ENCODE data around the gene ACSM5.
"Not testable (repeated sequence)": the region's sequence is repeated elsewhere in the genome, so short reads cannot be mapped to it uniquely, and the experiment has no call there.

Gene ACSM5

DNA sequence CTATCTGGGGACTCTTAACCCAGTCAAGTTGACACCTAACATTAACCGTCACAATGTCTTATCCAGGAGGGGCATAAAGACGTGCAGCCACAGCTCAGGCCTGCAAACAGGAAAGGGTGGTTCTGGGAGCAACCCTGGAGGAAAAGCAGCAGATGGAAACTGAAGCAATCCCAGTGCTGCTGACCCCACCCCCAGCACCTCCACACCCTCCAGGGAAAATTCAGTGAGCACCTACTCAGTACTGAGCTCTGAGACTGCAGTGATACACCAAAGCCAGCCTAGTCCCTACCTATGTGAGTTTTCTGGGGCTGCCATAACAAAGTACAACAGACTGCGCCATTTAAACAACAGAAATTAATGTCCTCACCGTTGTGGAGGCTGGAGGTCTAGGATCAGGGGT lies 32.5 kb downstream of the ACSM5 start:
- in situ Hi-C loops (cut with HindIII; ENCODE audit: low sequenced_read_pairs): not testable (repeated sequence)

DNA sequence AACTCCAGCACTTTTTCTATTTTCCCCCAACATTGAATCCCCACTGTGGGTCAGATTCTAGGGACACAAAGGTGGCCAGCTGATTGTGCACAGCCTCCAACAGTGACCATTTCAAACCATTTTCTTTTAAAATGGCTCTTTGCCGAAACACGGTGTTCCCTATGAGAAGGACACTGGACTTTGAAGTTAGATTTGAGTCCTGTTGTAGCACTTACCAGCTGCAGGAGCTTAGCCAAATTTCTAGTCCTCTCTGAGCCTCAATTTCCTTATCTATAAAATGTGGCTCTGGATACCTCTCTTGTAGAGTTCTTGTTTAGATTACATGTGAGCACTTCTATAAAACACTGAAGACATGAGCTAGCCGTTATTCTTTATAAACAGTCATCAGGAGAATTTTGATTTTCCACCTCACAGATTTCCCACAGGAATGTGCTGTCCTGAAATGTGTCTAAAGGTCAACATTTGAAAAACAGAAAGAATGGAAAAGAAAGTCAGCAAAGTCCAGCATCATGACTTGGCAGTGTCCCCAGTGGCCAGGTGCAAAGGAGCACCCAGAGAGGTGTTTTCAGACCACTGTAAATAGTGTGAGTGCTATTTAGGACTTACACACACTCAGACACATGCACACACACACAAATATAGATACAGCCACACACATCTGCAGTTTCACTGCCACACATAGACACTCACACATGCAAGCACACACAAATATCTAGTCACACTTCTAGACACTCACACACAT lies 37.5 kb downstream of the ACSM5 start:
- in situ Hi-C loops (cut with HindIII; ENCODE audit: low sequenced_read_pairs): not testable (repeated sequence)

DNA sequence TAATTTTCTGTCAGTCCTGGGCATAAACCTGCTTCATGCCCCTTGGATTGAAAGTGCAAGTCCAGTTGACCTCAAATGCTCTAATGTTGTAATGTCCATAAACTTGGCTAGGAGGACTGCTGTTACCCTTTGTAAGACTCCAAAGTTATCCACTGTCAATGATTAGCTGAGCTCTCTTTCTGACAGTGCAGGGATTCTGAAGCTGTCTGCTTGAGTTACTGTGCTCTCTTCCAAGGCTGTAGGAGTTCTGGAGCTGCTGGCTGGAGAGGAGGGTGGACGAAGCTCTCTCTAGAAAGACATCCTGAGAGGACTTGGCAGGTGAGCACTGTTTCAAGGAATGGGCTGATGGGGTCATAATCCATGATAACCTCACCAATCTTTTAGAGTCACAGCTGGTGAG lies 42.0 kb downstream of the ACSM5 start, which contains the start of gene ACSM2A:
Gene ACSM2A (plus strand): TSS at position 158 of the 400 bp plus-strand sequence. CDS start 8,594 bp downstream, outside the sequence.
- in situ Hi-C loops (cut with HindIII; ENCODE audit: low sequenced_read_pairs): not testable (repeated sequence)

DNA sequence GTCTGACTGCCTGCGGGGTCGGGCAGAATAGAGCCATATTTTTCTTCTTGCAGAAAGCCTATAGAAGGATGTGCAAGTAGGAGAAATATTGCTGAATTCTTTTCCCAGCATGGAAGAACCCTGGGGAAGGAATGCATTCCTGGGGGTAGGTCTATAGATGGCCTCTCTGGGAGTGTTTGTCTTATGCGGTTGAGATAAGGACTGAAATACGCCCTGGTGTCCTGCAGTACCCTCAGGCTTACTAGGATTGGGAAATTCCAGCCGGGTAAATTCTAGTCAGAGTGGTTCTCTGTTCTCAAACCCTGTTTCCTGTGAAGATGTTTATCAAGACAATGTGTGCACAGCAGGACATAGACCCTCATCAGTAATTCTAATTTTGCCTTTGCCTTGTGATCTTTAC lies 44.3 kb downstream of the ACSM5 start:
- in situ Hi-C loops (cut with HindIII; ENCODE audit: low sequenced_read_pairs): not testable (repeated sequence)

DNA sequence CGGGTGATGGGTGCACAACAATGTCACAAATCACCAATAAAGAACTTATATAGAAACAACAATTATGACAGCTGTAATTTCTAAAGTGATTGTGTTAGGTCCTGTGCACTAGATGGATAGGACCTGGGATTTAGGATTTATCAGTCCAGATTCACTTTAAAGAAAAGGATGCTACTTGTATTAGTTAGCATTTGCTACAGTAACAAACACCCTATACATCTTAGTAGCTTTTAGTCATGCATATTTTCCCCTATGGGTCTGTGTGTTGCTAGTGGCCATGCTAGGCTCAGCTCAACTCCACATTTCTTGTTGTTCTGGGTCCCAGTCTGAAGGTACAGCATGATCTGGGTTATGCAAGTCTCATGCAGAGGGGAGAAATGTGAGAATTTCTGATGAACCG lies 49.9 kb downstream of the ACSM5 start:
- in situ Hi-C loops (cut with HindIII; ENCODE audit: low sequenced_read_pairs): not testable (repeated sequence)

DNA sequence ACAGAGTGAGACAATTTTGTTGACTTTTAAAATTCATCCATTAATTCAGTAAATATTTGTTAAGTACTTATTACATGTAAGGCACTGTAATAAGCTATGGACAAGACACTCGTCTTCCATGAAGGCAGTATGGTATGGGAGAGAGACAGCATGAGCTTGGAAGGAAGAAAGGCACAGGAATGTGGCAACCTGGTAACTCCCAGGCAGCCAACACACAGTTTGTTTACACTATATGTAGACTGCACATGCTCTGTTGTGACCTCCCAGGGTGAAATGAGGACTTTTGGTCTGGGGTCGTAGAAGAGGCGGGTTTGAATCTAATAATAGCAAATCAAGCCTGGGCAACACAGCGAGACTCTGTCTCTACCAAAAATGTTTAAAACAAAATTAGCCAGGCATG lies 51.0 kb downstream of the ACSM5 start:
- in situ Hi-C loops (cut with HindIII; ENCODE audit: low sequenced_read_pairs): not testable (repeated sequence)

DNA sequence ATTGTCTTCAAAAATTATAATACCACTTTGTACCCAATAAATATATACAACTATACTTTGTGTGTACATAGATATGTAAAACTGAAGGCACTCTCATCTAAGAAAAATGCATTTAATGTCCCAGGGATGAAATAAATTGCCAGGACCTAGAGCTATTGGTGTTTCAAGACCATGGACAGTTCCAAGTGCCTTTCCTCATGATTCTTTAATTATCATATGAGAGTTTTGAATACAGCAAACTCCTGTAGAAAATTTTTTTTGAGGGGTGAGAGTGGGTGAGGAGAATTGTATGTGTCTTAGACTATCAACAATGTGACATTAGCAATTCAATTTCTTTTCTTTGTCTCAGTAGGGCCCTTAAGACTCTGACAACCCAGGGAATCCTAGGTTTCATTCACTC lies 59.6 kb downstream of the ACSM5 start:
- in situ Hi-C loops (cut with HindIII; ENCODE audit: low sequenced_read_pairs): not testable (repeated sequence)

DNA sequence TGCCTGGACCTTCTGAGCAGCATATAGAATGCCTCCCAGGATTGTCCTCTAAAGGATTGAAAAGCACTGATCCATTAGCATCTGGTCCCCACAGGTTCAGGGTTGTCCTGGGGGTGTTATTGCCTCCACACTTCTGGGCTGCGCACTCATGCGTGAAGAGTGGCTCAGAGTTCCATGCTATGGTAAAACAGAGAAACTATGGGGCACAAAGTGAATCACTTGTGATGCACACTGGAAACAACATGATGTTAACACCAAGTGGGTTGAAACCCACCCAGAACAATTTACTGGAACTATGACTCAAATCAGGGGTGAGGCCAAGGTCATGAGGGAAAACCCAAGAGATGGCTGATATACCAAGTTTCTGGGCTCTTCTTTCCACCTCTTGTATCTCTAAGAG lies 60.6 kb downstream of the ACSM5 start:
- in situ Hi-C loops (cut with HindIII; ENCODE audit: low sequenced_read_pairs): not testable (repeated sequence)

DNA sequence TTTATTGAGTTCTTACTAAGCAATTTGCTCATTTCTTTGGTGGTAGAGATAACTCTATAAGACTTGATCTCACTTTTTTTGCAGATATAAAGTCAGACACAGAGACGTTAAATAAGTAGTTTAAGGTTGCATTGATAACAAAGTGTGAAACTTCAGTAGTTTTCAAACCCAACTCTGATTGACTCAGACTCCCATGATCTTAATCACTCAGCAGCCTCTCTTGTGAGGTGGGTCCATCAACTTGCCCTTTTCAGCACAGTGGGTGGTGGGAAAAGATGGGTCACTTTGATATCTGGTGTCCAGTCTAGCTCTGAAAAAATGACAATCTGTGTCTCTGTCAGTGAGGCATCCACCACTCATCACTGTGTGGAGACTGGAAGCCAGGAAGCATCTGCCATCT lies 61.4 kb downstream of the ACSM5 start:
- in situ Hi-C loops (cut with HindIII; ENCODE audit: low sequenced_read_pairs): not testable (repeated sequence)

DNA sequence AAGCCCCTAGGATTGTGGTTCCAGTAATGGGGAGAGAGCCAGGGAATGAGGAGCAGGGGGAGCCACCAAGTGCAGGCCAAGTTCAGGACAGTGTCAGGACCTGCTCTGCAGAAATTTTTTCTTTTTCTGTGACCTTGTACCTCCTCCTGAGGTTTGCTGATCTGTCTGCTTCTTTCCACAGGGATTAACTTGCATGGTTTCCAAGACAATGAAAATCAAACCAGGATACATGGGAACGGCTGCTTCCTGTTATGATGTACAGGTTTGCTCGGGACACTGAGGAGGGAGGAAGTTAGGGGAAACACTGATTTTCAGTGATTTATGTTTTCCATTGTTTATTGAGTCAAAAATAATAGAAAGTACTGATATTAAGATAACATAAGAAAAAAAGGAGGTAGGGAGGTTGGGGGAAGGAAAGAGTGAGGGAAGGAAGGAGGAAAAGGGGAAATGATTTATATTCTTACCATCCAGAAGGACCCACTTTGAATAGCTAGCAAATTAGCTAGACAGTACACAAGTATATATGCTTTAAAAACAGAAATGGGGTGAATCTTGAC lies 67.9 kb downstream of the ACSM5 start:
- in situ Hi-C loops (cut with HindIII; ENCODE audit: low sequenced_read_pairs): not testable (repeated sequence)

DNA sequence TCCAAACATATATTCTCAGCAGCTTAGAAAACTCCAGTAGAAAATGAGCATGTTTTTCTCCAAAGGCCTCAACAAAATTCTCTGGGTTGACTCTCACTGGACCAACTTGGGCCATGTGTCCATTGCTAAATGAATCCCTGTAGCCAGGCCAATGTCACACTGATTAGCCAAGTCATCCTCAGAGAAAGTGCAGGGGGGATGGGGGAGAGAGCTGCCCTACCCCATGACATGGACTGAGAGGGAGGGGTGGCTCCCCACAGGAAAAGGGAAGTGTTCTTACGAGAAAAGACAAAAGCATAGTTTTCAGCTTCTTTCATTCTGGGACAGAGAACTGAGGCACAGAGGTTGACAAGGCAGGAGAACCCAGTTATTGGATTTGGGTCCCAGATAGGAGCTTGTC lies 74.7 kb downstream of the ACSM5 start:
- in situ Hi-C loops (cut with HindIII; ENCODE audit: low sequenced_read_pairs): not testable (repeated sequence)

DNA sequence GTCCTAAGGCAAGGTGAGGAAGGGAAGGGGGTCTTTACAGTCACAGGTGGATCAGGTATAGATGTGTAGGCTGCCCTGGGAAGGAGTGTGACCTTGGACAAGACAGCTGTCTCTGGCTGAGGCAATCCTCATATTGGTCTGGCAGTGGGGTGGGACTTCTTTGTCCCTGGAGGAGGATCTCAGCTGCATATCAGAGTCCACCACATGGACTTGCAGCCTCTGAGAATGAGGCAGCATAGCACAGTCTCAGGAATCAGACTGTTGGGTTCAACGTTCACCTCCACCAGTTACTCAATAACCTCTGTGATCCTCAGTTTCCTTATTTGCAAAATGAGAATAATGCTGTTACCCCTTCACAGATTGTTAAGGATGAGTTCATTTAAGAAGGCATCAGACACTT lies 75.4 kb downstream of the ACSM5 start:
- in situ Hi-C loops (cut with HindIII; ENCODE audit: low sequenced_read_pairs): no loop called here

DNA sequence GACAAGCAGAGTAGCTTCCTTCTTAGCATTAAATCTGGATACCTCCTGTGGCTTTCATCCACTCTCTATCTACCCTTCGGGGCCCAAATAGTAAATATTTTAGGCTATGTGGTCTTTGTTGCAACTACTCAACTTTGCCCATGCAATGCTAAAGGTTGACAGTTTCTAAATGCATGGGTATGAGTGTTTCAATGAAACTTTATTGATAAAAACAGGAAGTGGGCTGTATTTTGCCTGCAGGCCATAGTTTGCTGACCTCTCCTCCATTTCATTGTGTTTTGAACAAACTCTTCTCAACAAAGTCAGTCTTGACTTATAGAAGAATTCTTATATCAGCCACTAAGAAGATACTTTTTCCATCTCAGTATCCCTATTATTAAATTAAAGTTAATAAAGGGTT lies 76.1 kb downstream of the ACSM5 start:
- in situ Hi-C loops (cut with HindIII; ENCODE audit: low sequenced_read_pairs): no loop called here

Data from endothelial cell of hepatic sinusoid (primary cell).